Neutrophil (primary cell): ENCODE data around the gene RELT.

Source experiments
- H3K27ac ChIP-seq: fragments of 200-600 bp; sonication (generic); 2 replicates; pipeline ENCODE4 v1.5.1; 2016; ENCODE audit warnings: mild to moderate bottlenecking, moderate library complexity
- H3K27me3 ChIP-seq: fragments of 200-600 bp; sonication (generic); 2 replicates; pipeline ENCODE4 v1.6.0; 2016; ENCODE audit warnings: mild to moderate bottlenecking
- H3K36me3 ChIP-seq: fragments of 200-600 bp; sonication (generic); 2 replicates; pipeline ENCODE4 v1.5.1; 2017
- H3K4me1 ChIP-seq, 2 experiments: fragments of 200-600 bp in 1 of 2; sonication (generic) in 1 of 2; 1 replicate in 1 of 2; 2 replicates in 1 of 2; pipeline versions ENCODE4 v1.5.1 to v1.6.1; 2013 to 2016; ENCODE audit warnings: low read depth in 1 of 2, low read length in 1 of 2, mild to moderate bottlenecking in 1 of 2, moderate library complexity in 1 of 2; ENCODE audit not compliant: control insufficient read depth in 1 of 2, insufficient read depth in 1 of 2
- H3K4me3 ChIP-seq, 2 experiments: fragments of 200-600 bp in 1 of 2; sonication (generic) in 1 of 2; 1 replicate in 1 of 2; 2 replicates in 1 of 2; pipeline ENCODE4 v1.5.1; 2013 to 2016; ENCODE audit warnings: low read depth in 1 of 2, low read length in 1 of 2, mild to moderate bottlenecking in 1 of 2, moderate library complexity in 1 of 2
- H3K9me3 ChIP-seq: fragments of 200-600 bp; sonication (generic); 2 replicates; pipeline ENCODE4 v1.5.1; 2016
- CTCF ChIP-seq: fragments of 200-600 bp; sonication (generic); IDR thresholded peaks from 2 replicates; pipeline ENCODE4 v1.5.1; 2016; ENCODE audit warnings: antibody characterized with exemption

Gene RELT

GRCh38 chr11:73337846-73338245 lies 38.4 kb upstream of the RELT start:
- no peaks in the 10 kb centered on the region for H3K36me3 ChIP-seq
- H3K4me3 ChIP-seq = no peak overlapping the region
- no peak for TF ChIP-seq CTCF
- no peaks in the 10 kb centered on the region for H3K27me3 ChIP-seq
- no peak overlapping the region for H3K27ac ChIP-seq
- H3K9me3 ChIP-seq = no peaks in the 10 kb centered on the region
- peaks cover 13 to 17% of the 10 kb centered on the region in 2 experiments for H3K4me1 ChIP-seq

GRCh38 chr11:73338279-73338678 lies 37.9 kb upstream of the RELT start:
- Histone ChIP-seq H3K4me1 (peaks cover 13 to 17% of the 10 kb centered on the region in 2 experiments), H3K27ac (no peak overlapping the region), H3K9me3 (no peaks in the 10 kb centered on the region), H3K36me3 (no peaks in the 10 kb centered on the region), H3K27me3 (no peaks in the 10 kb centered on the region), H3K4me3 (no peak overlapping the region)
- no peak for TF ChIP-seq CTCF

GRCh38 chr11:73340164-73340563 lies 36.0 kb upstream of the RELT start:
- Histone ChIP-seq H3K36me3 (no peaks in the 10 kb centered on the region), H3K4me1 (peaks cover 9 to 10% of the 10 kb centered on the region in 2 experiments), H3K27me3 (no peaks in the 10 kb centered on the region), H3K4me3 (no peak overlapping the region), H3K9me3 (no peaks in the 10 kb centered on the region), H3K27ac (no peak overlapping the region)
- TF ChIP-seq CTCF = no peak

- Histone ChIP-seq H3K27ac (no peak overlapping the region), H3K27me3 (no peaks in the 10 kb centered on the region), H3K36me3 (peaks cover 9% of the 10 kb centered on the region), H3K9me3 (no peaks in the 10 kb centered on the region), H3K4me3 (no peak overlapping the region), H3K4me1 (no peaks in the 10 kb centered on the region)
- TF ChIP-seq CTCF = no peak
Measured at GRCh38 chr11:73342633-73343032, 33.6 kb upstream of the RELT start.

- Histone ChIP-seq H3K4me3 (no peak overlapping the region), H3K9me3 (no peaks in the 10 kb centered on the region), H3K36me3 (peaks cover 15% of the 10 kb centered on the region), H3K27me3 (no peaks in the 10 kb centered on the region), H3K4me1 (no peaks in the 10 kb centered on the region), H3K27ac (no peak overlapping the region)
- no peak for TF ChIP-seq CTCF
Measured at GRCh38 chr11:73343076-73343873, 32.9 kb upstream of the RELT start.
